Memory B cell (primary cell): ENCODE data around the gene TENM4.
"Not testable (repeated sequence)": the region's sequence is repeated elsewhere in the genome, so short reads cannot be mapped to it uniquely, and the experiment has no call there.

Source experiments
- ATAC-seq: fragments of 150-1000 bp; cut with Tn5 transposase; 2 replicates; pipeline ENCODE4 v1.10.0; 2021; ENCODE audit warnings: low read depth, mild to moderate bottlenecking, moderate library complexity
- DNase-seq, 2 donors: peaks; one replicate each; pipeline ENCODE4 v3.0.0; 2022; ENCODE audit warnings: low spot score in 2 of 2
- H3K27ac Mint-ChIP-seq: one replicate; pipeline ENCODE4 v1.8.0; 2022; ENCODE audit warnings: mild to moderate bottlenecking, moderate library complexity, mixed read lengths
- H3K27me3 Mint-ChIP-seq: one replicate; pipeline ENCODE4 v1.8.0; 2022; ENCODE audit warnings: mixed read lengths
- H3K36me3 Mint-ChIP-seq: one replicate; pipeline ENCODE4 v1.8.0; 2022; ENCODE audit warnings: mild to moderate bottlenecking, mixed read lengths
- H3K4me1 Mint-ChIP-seq: one replicate; pipeline ENCODE4 v1.8.0; 2022; ENCODE audit warnings: mixed read lengths
- H3K4me3 Mint-ChIP-seq: one replicate; pipeline ENCODE4 v1.8.0; 2022; ENCODE audit warnings: mild to moderate bottlenecking, moderate library complexity, mixed read lengths
- H3K9me3 Mint-ChIP-seq: one replicate; pipeline ENCODE4 v1.8.0; 2022; ENCODE audit warnings: mixed read lengths

Gene TENM4

DNA sequence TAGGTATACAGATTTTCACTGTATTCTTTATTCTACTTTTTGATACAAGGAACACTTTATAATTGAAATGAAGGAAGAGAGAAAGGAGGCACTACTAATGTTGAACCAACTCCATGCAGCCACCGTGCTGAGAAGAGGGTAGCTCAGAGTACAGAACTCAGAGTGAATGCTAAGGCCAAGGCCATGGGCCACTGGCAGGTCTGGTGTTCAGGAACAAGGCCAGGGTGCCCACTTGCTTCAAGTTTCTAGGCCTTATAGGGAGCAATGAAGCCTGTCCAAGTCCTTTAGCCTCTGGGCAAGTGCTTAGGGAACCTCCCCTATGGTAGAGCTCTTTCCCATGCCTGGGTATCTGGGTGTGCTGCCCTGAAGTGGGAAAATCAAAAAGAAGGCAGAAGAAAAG lies 235.0 kb downstream of the TENM4 start:
- no peak for ATAC-seq
- no peaks in the 10 kb centered on the region for H3K9me3 Mint-ChIP-seq
- peaks cover 4% of the 10 kb centered on the region for H3K4me1 Mint-ChIP-seq
- no peaks in the 10 kb centered on the region for H3K36me3 Mint-ChIP-seq
- peaks cover 2% of the 10 kb centered on the region for H3K27me3 Mint-ChIP-seq
- no peak overlapping the region for H3K27ac Mint-ChIP-seq
- no peak for DNase-seq
- H3K4me3 Mint-ChIP-seq: no peak overlapping the region

GRCh38 chr11:79201677-79202347 lies 239.0 kb downstream of the TENM4 start:
- DNase-seq (no peak), ATAC-seq (no peak)
- Mint-ChIP-seq H3K27me3 (peaks cover 3% of the 10 kb centered on the region), H3K4me3 (no peak overlapping the region), H3K36me3 (no peaks in the 10 kb centered on the region), H3K27ac (no peak overlapping the region), H3K4me1 (peaks cover 4% of the 10 kb centered on the region), H3K9me3 (no peaks in the 10 kb centered on the region)

- Mint-ChIP-seq H3K9me3 (no peaks in the 10 kb centered on the region), H3K27me3 (peaks cover 3% of the 10 kb centered on the region), H3K4me3 (no peak overlapping the region), H3K4me1 (peaks cover 4% of the 10 kb centered on the region), H3K27ac (no peak overlapping the region), H3K36me3 (no peaks in the 10 kb centered on the region)
- ATAC-seq (no peak), DNase-seq (no peak)
These were observed 240.3 kb downstream of the TENM4 start for GRCh38 chr11:79200398-79201070.

DNA sequence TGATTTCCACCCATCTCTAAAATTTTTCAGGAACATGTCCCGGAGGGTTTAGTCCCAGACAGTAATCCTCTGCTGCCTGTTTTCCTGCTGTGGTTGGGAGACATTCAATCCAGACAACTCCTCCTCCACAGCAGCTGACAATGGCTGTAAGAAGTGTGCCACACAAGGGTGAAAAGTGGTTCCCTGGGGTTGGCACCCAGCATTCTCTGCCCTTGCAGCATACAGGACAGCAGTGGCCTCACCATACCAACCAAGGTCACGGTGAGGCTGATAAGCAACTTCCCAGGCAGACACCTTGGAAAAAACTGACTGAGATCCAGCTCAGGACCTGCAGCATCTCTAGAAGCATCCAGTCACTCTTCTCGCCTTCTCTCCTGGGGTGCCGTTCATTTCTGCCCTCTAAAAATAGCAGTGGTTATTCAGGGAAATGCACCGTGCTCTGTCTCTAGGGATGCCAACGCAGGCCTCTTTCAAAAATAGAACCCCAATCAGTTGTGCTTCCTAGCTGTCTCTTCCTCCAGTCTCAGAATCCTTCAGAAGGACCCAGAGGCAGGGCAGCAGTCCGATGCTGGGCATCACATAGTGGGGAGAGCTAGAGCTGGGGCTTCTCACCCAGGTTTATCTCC lies 241.0 kb downstream of the TENM4 start:
- no peak for DNase-seq
- Mint-ChIP-seq H3K4me3 (no peak overlapping the region), H3K4me1 (peaks cover 4% of the 10 kb centered on the region), H3K36me3 (no peaks in the 10 kb centered on the region), H3K27ac (no peak overlapping the region), H3K27me3 (peaks cover 3% of the 10 kb centered on the region), H3K9me3 (no peaks in the 10 kb centered on the region)
- no peak for ATAC-seq

DNA sequence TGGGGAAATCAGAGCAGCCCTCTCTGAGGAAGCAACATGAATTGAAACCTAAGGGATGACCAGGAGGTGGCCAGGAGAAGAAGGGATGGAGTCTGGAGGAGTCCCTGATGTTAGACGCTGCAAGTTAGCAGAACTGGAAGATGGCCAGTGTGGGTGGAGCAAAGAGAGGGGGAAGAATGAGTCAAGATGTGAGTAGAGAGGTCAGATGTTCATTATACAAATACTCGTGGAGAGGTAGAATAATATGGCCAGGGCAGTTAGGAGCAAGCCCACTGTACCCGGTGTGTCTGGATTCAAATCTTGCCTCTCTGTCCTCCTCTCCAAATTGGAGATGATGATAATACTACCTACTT lies 242.0 kb downstream of the TENM4 start:
- Mint-ChIP-seq H3K36me3 (no peaks in the 10 kb centered on the region), H3K9me3 (no peaks in the 10 kb centered on the region), H3K27ac (no peak overlapping the region), H3K4me3 (no peak overlapping the region), H3K4me1 (peaks cover 4% of the 10 kb centered on the region), H3K27me3 (peaks cover 2% of the 10 kb centered on the region)
- DNase-seq (no peak), ATAC-seq (no peak)

- ATAC-seq (no peak), DNase-seq (no peak)
- Mint-ChIP-seq H3K36me3 (no peaks in the 10 kb centered on the region), H3K9me3 (no peaks in the 10 kb centered on the region), H3K4me3 (no peak overlapping the region), H3K27ac (no peak overlapping the region), H3K27me3 (peaks cover 2% of the 10 kb centered on the region), H3K4me1 (peaks cover 4% of the 10 kb centered on the region)
These were observed 242.5 kb downstream of the TENM4 start for GRCh38 chr11:79198203-79198897.

DNA sequence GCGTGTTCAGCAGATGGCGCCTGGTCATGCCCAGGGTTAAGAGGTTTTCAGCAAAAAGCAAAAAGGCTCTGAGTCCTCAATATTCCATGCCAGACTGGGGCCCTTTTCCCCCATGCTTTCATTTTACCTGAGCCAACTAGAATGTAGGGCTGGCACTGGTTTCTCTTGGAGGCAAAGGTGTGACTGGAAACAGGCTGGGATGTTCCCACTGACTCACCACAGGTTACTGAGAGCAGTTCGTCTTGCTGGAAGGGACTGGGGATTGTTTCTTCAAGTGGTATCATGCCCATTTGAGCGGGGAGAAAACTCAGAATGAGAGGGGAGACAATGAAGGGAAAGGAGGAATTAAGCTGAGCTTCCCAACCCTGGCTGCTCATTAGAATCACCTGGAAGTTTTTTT lies 243.9 kb downstream of the TENM4 start:
- Mint-ChIP-seq H3K4me3 (no peak overlapping the region), H3K9me3 (no peaks in the 10 kb centered on the region), H3K27ac (no peak overlapping the region), H3K4me1 (peaks cover 4% of the 10 kb centered on the region), H3K27me3 (peaks cover 2% of the 10 kb centered on the region), H3K36me3 (no peaks in the 10 kb centered on the region)
- ATAC-seq (no peak), DNase-seq (no peak)

GRCh38 chr11:79195209-79195608 lies 245.6 kb downstream of the TENM4 start:
- H3K36me3 Mint-ChIP-seq: no peaks in the 10 kb centered on the region
- no peak overlapping the region for H3K27ac Mint-ChIP-seq
- no peaks in the 10 kb centered on the region for H3K4me1 Mint-ChIP-seq
- H3K4me3 Mint-ChIP-seq: no peak overlapping the region
- H3K9me3 Mint-ChIP-seq: no peaks in the 10 kb centered on the region
- H3K27me3 Mint-ChIP-seq: peaks cover 2% of the 10 kb centered on the region
- ATAC-seq: no peak
- no peak for DNase-seq

GRCh38 chr11:79193663-79194310 lies 247.0 kb downstream of the TENM4 start:
- Mint-ChIP-seq H3K27ac (no peak overlapping the region), H3K27me3 (peaks cover under 1% of the 10 kb centered on the region), H3K9me3 (no peaks in the 10 kb centered on the region), H3K36me3 (no peaks in the 10 kb centered on the region), H3K4me1 (no peaks in the 10 kb centered on the region), H3K4me3 (no peak overlapping the region)
- DNase-seq (no peak), ATAC-seq (no peak)

- no peak overlapping the region for H3K27ac Mint-ChIP-seq
- H3K36me3 Mint-ChIP-seq: no peaks in the 10 kb centered on the region
- no peak for DNase-seq
- H3K4me1 Mint-ChIP-seq: no peaks in the 10 kb centered on the region
- H3K27me3 Mint-ChIP-seq: peaks cover 3% of the 10 kb centered on the region
- no peak overlapping the region for H3K4me3 Mint-ChIP-seq
- peaks cover 2% of the 10 kb centered on the region for H3K9me3 Mint-ChIP-seq
- no peak for ATAC-seq
These were observed 248.0 kb downstream of the TENM4 start for GRCh38 chr11:79192836-79193235.

DNA sequence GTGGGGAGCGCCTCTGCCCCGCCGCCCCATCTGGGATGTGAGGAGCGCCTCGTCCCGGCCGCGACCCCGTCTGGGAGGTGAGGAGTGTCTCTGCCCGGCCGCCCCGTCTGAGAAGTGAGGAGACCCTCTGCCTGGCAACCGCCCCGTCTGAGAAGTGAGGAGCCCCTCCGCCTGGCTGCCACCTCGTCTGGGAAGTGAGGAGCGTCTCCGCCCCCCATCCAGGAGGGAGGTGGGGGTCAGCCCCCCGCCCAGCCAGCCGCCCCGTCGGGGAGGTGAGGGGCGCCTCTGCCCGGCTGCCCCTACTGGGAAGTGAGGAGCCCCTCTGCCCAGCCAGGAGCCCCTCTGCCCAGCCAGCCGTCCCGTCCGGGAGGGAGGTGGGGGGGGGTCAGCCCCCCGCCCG lies 249.1 kb downstream of the TENM4 start:
- not testable (repeated sequence) for ATAC-seq, H3K9me3 Mint-ChIP-seq, H3K36me3 Mint-ChIP-seq, H3K27me3 Mint-ChIP-seq, H3K4me3 Mint-ChIP-seq, DNase-seq, H3K27ac Mint-ChIP-seq, H3K4me1 Mint-ChIP-seq

GRCh38 chr11:79190553-79190952 lies 250.3 kb downstream of the TENM4 start:
- not testable (repeated sequence) for H3K36me3 Mint-ChIP-seq, DNase-seq, H3K27ac Mint-ChIP-seq, H3K9me3 Mint-ChIP-seq, H3K4me3 Mint-ChIP-seq, H3K27me3 Mint-ChIP-seq, H3K4me1 Mint-ChIP-seq, ATAC-seq

DNA sequence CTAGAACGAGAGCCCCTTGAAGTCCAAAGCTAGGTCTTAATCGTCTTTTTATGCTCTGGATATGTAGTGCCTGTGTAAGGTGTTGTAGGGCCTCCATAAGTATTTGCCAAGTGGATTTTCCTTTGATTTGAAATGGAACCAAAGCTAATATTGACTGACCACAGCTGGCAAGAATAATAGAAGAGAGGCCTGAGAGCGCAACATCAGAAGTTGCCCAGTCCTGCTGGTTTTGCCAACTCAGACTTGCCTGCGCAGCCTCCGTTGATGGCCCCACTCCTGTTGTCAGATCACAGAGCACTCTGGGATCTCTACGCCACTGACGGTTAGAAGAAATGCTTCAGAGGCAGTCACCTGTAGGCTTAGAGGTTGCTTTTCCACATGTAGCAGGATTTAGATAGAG lies 251.2 kb downstream of the TENM4 start:
- Mint-ChIP-seq H3K4me1 (no peaks in the 10 kb centered on the region), H3K27me3 (peaks cover 3% of the 10 kb centered on the region), H3K4me3 (no peak overlapping the region), H3K9me3 (peaks cover 2% of the 10 kb centered on the region), H3K36me3 (no peaks in the 10 kb centered on the region), H3K27ac (no peak overlapping the region)
- ATAC-seq (no peak), DNase-seq (no peak)

DNA sequence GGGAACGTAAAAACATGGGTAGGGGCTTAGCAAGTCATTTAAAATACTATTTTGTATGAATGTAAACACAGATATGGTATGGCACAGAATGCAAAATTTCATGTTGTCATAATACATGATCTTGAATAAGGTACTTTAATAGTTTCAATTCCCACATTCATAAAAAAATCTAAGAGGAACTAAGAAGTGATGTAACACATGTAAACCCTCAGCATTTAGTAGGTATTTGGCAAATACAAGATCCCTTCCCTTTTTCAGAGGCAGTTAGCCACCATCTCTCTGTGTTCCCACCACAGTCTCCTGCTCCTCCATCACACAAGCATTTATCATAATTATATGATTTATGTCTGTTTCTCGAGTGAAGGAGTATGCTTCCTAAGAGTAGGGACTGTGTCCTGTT lies 251.8 kb downstream of the TENM4 start:
- Mint-ChIP-seq H3K9me3 (peaks cover 2% of the 10 kb centered on the region), H3K4me1 (no peaks in the 10 kb centered on the region), H3K27me3 (peaks cover 3% of the 10 kb centered on the region), H3K36me3 (no peaks in the 10 kb centered on the region), H3K27ac (no peak overlapping the region), H3K4me3 (no peak overlapping the region)
- DNase-seq (no peak), ATAC-seq (no peak)
